SK-N-SH (cell line): ENCODE results near the gene ZNF133. TPM values are rescaled to one million over a fixed set of nuclear protein-coding genes. Genes with fewer than 3 reads are reported as not detected.

Experiments used
- CTCF ChIA-PET: fragments of 300-600, 350-600 bp; formaldehyde crosslinking; extraction: SDS; loops from one replicate; lab custom pipeline; 2021; lab: Yijun Ruan, JAX
- POLR2A ChIA-PET: fragments of 350-600 bp; sonication (Branson Sonifier 250); formaldehyde crosslinking; extraction: SDS; loops from one replicate; lab custom pipeline; 2020; ENCODE audit warnings: antibody characterized with exemption, inconsistent platforms; lab: Yijun Ruan, JAX
- DNase-seq: peaks from one replicate; pipeline ENCODE4 v3.0.0; 2012
- H2AFZ ChIP-seq: fragments of 200-600 bp; sonication (generic); 2 replicates; pipeline ENCODE4 v1.8.1; 2016; ENCODE audit warnings: antibody characterized with exemption, mild to moderate bottlenecking, low read depth
- H3F3A ChIP-seq: fragments of 200-600 bp; sonication (generic); replicated peaks from 2 replicates; pipeline ENCODE3; 2016; ENCODE audit warnings: antibody characterized with exemption, mild to moderate bottlenecking; ENCODE audit not compliant: insufficient read depth
- H3K27ac ChIP-seq, 2 experiments: fragments of 200-500 bp in 1 of 2; fragments of 200-600 bp in 1 of 2; sonication (Bioruptor generic) in 1 of 2; sonication (generic), shearing (Covaris generic) in 1 of 2; 2 replicates each; pipeline versions ENCODE4 v1.5.1 to v1.6.1; 2014 to 2016; ENCODE audit warnings: low read depth in 2 of 2, inconsistent platforms in 1 of 2, low read length in 1 of 2, mild to moderate bottlenecking in 1 of 2, mixed read lengths in 1 of 2
- H3K27me3 ChIP-seq: fragments of 200-600 bp; sonication (generic), shearing (Covaris generic); 2 replicates; pipeline ENCODE4 v1.6.1; 2016; ENCODE audit warnings: mixed run types; ENCODE audit not compliant: insufficient read depth
- H3K36me3 ChIP-seq, 2 experiments: fragments of 200-500 bp in 1 of 2; fragments of 200-600 bp in 1 of 2; sonication (Bioruptor generic) in 1 of 2; sonication (generic) in 1 of 2; replicated peaks in 1 of 2; 2 replicates each; pipeline versions ENCODE3 to v1.5.1; 2014 to 2016; ENCODE audit warnings: low read length in 1 of 2, mild to moderate bottlenecking in 1 of 2; ENCODE audit not compliant: insufficient read depth in 2 of 2, control insufficient read depth in 1 of 2
- H3K4me1 ChIP-seq, 2 experiments: fragments of 200-500 bp in 1 of 2; fragments of 200-600 bp in 1 of 2; sonication (Bioruptor generic) in 1 of 2; sonication (generic), shearing (Covaris generic) in 1 of 2; 2 replicates each; pipeline versions ENCODE4 v1.5.1 to v1.6.1; 2014 to 2016; ENCODE audit warnings: low read depth in 1 of 2, low read length in 1 of 2, mixed run types in 1 of 2; ENCODE audit not compliant: insufficient read depth in 2 of 2, control insufficient read depth in 1 of 2
- H3K4me2 ChIP-seq: fragments of 200-600 bp; sonication (generic), shearing (Covaris generic); 2 replicates; pipeline ENCODE4 v1.6.1; 2017; ENCODE audit warnings: mixed run types
- H3K4me3 ChIP-seq, 2 experiments: fragments of 200-500 bp in 1 of 2; fragments of 200-600 bp in 1 of 2; sonication (Bioruptor generic) in 1 of 2; sonication (generic), shearing (Covaris generic) in 1 of 2; 2 replicates each; pipeline versions ENCODE4 v1.5.1 to v1.8.1; 2014 to 2016; ENCODE audit warnings: low read depth in 2 of 2, inconsistent platforms in 1 of 2, low read length in 1 of 2, mild to moderate bottlenecking in 1 of 2, mixed read lengths in 1 of 2, moderate library complexity in 1 of 2
- H3K79me2 ChIP-seq: fragments of 200-600 bp; sonication (generic); 2 replicates; pipeline ENCODE4 v1.8.1; 2017; ENCODE audit warnings: mild to moderate bottlenecking; ENCODE audit not compliant: insufficient read depth
- H3K9ac ChIP-seq: fragments of 200-600 bp; sonication (generic); 2 replicates; pipeline ENCODE4 v1.6.1; 2017; ENCODE audit warnings: mixed run types
- H3K9me2 ChIP-seq: fragments of 200-600 bp; sonication (generic); 2 replicates; pipeline ENCODE4 v1.6.1; 2017; ENCODE audit warnings: mixed run types
- H3K9me3 ChIP-seq: fragments of 200-600 bp; sonication (generic); 2 replicates; pipeline ENCODE4 v1.6.1; 2017; ENCODE audit warnings: mixed run types, mild to moderate bottlenecking, moderate library complexity
- H4K20me1 ChIP-seq: fragments of 200-600 bp; sonication (generic); 2 replicates; pipeline ENCODE4 v1.6.1; 2017; ENCODE audit warnings: mild to moderate bottlenecking, mixed run types; ENCODE audit not compliant: insufficient read depth
- ELF1 ChIP-seq: IDR thresholded peaks from 2 replicates; pipeline ENCODE4 v1.4.0; 2012
- FOSL2 ChIP-seq: IDR thresholded peaks from 2 replicates; pipeline ENCODE4 v1.4.0; 2012; ENCODE audit warnings: low read depth, mild to moderate bottlenecking, moderate library complexity, borderline replicate concordance
- MXI1 ChIP-seq: IDR thresholded peaks from 2 replicates; pipeline ENCODE4 v1.6.1; 2012; ENCODE audit warnings: mild to moderate bottlenecking, low read depth, low read length, improper control_type of control experiment
- RAD21 ChIP-seq: IDR thresholded peaks from 2 replicates; pipeline ENCODE4 v1.6.1; 2012; ENCODE audit warnings: mild to moderate bottlenecking, low read length
- RFX5 ChIP-seq: IDR thresholded peaks from 2 replicates; pipeline ENCODE4 v1.6.1; 2012; ENCODE audit warnings: mild to moderate bottlenecking, improper control_type of control experiment, low read length
- SMC3 ChIP-seq: IDR thresholded peaks from 2 replicates; pipeline ENCODE4 v1.6.1; 2012; ENCODE audit warnings: low read depth, low read length, improper control_type of control experiment
- WGBS: methylation state at CpG from one replicate; pipeline ENCODE4 v1.1.6; 2017; ENCODE audit warnings: low lambda C conversion rate; 5-methylcytosine and 5-hydroxymethylcytosine counted together
- polyA plus RNA-seq, 3 experiments: library from polyadenylated mRNA; depleted of rRNA; stranded (reverse); fragments of >200 nt; gene quantifications; 2 replicates each; pipeline ENCODE4 v1.2.3, GENCODE V29; 2012
- TF ChIP-seq, protein P1 (sequence below): IDR thresholded peaks from 2 replicates; pipeline ENCODE4 v1.4.0; 2012; ENCODE audit warnings: low read depth
- TF ChIP-seq, protein P2 (sequence below): fragments of 150-350 bp; IDR thresholded peaks from 2 replicates; pipeline ENCODE4 v1.6.1; 2016; ENCODE audit warnings: mild to moderate bottlenecking, low read depth, low read length
- TF ChIP-seq, protein P3 (sequence below): IDR thresholded peaks from 2 replicates; pipeline ENCODE4; 2012

Gene ZNF133
- polyA plus RNA-seq, 1 of the 3 experiments (the other 2 are of a cell fraction), result 15.5 TPM

DNA sequence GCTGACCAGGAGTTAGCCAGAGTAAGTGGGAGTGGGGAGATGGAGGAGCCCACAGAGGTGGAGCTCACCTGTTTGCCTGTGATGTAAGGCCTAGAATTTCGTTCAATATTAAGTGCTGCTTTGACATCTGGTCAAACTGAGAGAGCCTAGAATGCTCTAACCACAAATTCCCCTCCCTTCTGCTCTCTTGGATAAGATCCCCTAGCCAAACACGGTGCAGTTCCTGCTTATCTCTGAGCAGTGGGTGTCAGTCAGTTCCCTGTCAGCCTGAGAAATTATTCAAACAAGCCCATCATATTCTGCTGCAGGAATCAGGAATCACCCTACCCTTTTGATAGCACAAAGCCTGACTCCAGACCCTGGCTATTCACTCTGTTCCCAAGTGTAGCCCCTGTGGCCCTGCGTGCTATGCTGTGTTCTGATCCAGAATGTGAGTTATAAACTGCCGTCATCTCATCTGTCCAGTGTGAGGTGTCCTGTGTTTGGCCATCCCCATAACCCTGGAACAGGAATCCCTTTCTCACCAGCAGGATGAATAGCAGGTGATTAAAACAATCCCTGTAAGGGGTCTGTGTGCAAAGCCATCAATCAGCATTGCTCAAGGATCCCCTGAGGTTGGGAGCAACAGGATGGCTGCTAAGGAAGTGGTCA, 31.8 kb upstream of the ZNF133 start:
- Histone ChIP-seq H3K4me1 (no peaks in the 10 kb centered on the region), H3K4me3 (no peak overlapping the region), H2AFZ (no peak overlapping the region), H3K9me2 (no peaks in the 10 kb centered on the region), H3F3A (no peaks in the 10 kb centered on the region), H3K79me2 (no peaks in the 10 kb centered on the region), H3K4me2 (no peak overlapping the region), H3K9me3 (no peaks in the 10 kb centered on the region), H3K27me3 (peaks cover 11% of the 10 kb centered on the region; the same call in 1 of the 2 replicates), H3K9ac (no peak overlapping the region), H3K27ac (no peak overlapping the region), H3K36me3 (no peaks in the 10 kb centered on the region), H4K20me1 (no peaks in the 10 kb centered on the region)
- no peak for DNase-seq
- TF ChIP-seq MXI1 (no peak), RFX5 (no peak), RAD21 (no peak), SMC3 (no peak), ELF1 (no peak)
- TF ChIP-seq, protein P1, sequence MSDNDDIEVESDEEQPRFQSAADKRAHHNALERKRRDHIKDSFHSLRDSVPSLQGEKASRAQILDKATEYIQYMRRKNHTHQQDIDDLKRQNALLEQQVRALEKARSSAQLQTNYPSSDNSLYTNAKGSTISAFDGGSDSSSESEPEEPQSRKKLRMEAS, result no peak
- CTCF ChIA-PET, result no interaction called here
- POLR2A ChIA-PET, result no interaction called here
- 34% methylated on average over 4 of the region's 4 CpGs for WGBS

DNA sequence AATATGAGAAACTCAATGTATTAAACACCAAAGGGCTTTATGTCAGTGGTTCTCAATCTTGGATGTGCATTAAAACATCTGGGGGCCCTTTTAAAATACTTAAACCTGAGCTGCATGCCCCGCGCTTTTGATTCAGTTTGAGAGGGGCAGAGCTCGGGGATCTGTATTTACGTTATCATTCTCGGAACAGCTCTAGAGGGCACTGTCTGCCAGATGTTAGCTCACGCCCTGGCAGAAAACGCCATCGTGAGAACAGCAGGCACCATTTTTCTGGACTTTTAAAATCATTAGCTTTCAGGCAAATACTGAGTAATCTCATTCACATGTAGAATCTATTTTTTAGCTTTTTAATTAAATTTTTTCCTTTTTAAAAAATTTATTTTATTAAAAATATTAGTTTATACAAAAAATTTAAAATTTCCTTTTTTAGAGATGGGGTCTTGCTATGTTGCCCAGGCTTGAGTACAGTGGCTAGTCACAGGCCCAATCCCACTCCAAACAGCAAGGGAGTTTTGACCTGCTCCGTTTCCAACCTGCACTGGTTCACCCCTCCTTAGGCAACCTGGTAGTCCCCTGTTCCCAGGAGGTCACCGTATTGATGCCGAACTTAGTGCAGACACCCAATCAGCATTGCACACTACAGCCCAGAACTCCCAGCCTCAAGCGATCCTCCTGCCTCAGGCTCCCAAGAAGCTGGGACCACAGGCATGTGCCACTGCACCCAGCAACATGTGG, 30.0 kb upstream of the ZNF133 start:
- POLR2A ChIA-PET, result interaction anchor here (1.1 kb wide), 1 partner anchor 30 kb away, joined by 4 read pairs; the partner anchor contains the start of gene ZNF133
- Histone ChIP-seq H3K4me2 (no peak overlapping the region), H3K27me3 (peaks cover 11% of the 10 kb centered on the region; the same call in 1 of the 2 replicates), H3K4me1 (no peaks in the 10 kb centered on the region), H3F3A (no peaks in the 10 kb centered on the region), H3K36me3 (no peaks in the 10 kb centered on the region), H4K20me1 (no peaks in the 10 kb centered on the region), H3K9me2 (no peaks in the 10 kb centered on the region), H3K9ac (no peak overlapping the region), H3K9me3 (no peaks in the 10 kb centered on the region), H2AFZ (no peak overlapping the region; the same call in 1 of the 2 replicates), H3K27ac (no peak overlapping the region), H3K79me2 (no peaks in the 10 kb centered on the region), H3K4me3 (no peak overlapping the region)
- CTCF ChIA-PET, result interaction anchor here (0.5 to 1.6 kb wide), 13 partner anchors 13 to 177 kb away, joined by 3 to 9 read pairs (median 3); partner anchors contain the start of gene ZNF133
- TF ChIP-seq, protein P2, sequence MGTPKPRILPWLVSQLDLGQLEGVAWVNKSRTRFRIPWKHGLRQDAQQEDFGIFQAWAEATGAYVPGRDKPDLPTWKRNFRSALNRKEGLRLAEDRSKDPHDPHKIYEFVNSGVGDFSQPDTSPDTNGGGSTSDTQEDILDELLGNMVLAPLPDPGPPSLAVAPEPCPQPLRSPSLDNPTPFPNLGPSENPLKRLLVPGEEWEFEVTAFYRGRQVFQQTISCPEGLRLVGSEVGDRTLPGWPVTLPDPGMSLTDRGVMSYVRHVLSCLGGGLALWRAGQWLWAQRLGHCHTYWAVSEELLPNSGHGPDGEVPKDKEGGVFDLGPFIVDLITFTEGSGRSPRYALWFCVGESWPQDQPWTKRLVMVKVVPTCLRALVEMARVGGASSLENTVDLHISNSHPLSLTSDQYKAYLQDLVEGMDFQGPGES, result no peak
- peak; percentile 58 for TF ChIP-seq RAD21
- 19% methylated on average over 12 of the region's 12 CpGs for WGBS
- peak; percentile 45 for DNase-seq

DNA sequence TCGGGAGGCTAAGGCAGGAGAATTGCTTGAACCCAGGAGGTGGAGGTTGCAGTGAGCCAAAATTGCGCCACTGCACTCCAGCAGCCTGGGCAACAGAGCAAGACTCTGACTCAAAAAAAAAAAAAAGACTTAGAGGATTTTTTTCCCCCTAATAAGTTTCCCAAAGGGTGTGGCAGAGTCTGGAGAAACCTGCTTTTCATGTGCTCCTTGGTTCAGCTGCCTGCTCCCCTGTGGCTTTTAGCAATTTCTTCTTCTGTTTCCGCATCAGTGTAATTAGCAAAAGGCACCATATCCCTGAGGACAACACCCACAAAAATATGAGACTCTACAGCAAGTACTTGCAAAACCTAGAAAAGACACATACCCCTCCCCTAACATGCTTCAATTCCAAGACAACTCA, 28.6 kb upstream of the ZNF133 start:
- no peaks in the 10 kb centered on the region for H3K36me3 ChIP-seq
- H3K9me3 ChIP-seq, result no peaks in the 10 kb centered on the region
- H3K9ac ChIP-seq, result no peak overlapping the region
- H2AFZ ChIP-seq, result no peak overlapping the region
- TF ChIP-seq, protein P3, sequence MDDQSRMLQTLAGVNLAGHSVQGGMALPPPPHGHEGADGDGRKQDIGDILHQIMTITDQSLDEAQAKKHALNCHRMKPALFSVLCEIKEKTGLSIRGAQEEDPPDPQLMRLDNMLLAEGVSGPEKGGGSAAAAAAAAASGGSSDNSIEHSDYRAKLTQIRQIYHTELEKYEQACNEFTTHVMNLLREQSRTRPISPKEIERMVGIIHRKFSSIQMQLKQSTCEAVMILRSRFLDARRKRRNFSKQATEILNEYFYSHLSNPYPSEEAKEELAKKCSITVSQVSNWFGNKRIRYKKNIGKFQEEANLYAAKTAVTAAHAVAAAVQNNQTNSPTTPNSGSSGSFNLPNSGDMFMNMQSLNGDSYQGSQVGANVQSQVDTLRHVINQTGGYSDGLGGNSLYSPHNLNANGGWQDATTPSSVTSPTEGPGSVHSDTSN, result no peak
- TF ChIP-seq RAD21 (no peak), FOSL2 (no peak), SMC3 (no peak), MXI1 (no peak)
- no peak overlapping the region for H3K4me3 ChIP-seq
- H3K4me2 ChIP-seq, result no peak overlapping the region
- WGBS, result 53% methylated on average over 3 of the region's 3 CpGs
- H3F3A ChIP-seq, result no peaks in the 10 kb centered on the region
- H3K27me3 ChIP-seq, result peaks cover 16% of the 10 kb centered on the region
- ChIA-PET POLR2A (no interaction called here), CTCF (interaction anchor here (0.9 kb wide), 1 partner anchor 14 kb away, joined by 3 read pairs; no protein-coding TSS in a partner anchor)
- no peaks in the 10 kb centered on the region for H3K4me1 ChIP-seq
- no peaks in the 10 kb centered on the region for H3K9me2 ChIP-seq
- H3K79me2 ChIP-seq, result no peaks in the 10 kb centered on the region
- DNase-seq, result no peak
- H3K27ac ChIP-seq, result no peak overlapping the region
- H4K20me1 ChIP-seq, result no peaks in the 10 kb centered on the region
